Smooth muscle cell (in vitro differentiated cells): ENCODE data around the gene SLC22A4. TPM values are rescaled to one million over a fixed set of nuclear protein-coding genes. Genes with fewer than 3 reads are reported as not detected.
A peak's percentile ranks its signal among the peaks of the same experiment; 100 is the strongest.

Experiments
- DNase-seq: peaks from one replicate; lab custom pipeline; 2025; ENCODE audit not compliant: unreplicated experiment; lab: John Stamatoyannopoulos, UW
- H2AFZ ChIP-seq: fragments of 200-600 bp; sonication (generic); 2 replicates; pipeline ENCODE4 v1.6.0; 2016; ENCODE audit warnings: antibody characterized with exemption, low read depth, mild to moderate bottlenecking
- H3F3A ChIP-seq: fragments of 200-600 bp; sonication (generic); 2 replicates; pipeline ENCODE4 v1.6.0; 2017; ENCODE audit warnings: antibody characterized with exemption, low read depth
- H3K27ac ChIP-seq: fragments of 200-600 bp; sonication (generic); 2 replicates; pipeline ENCODE4 v1.5.1; 2016; ENCODE audit warnings: low read depth, mild to moderate bottlenecking
- H3K27me3 ChIP-seq: fragments of 200-600 bp; sonication (generic); 2 replicates; pipeline ENCODE4 v1.6.1; 2016; ENCODE audit warnings: low read depth, mild to moderate bottlenecking
- H3K36me3 ChIP-seq: fragments of 200-600 bp; sonication (generic); 2 replicates; pipeline ENCODE4 v1.5.1; 2016; ENCODE audit warnings: low read depth
- H3K4me1 ChIP-seq: fragments of 200-600 bp; sonication (generic); 2 replicates; pipeline ENCODE4 v1.5.1; 2016; ENCODE audit warnings: low read depth
- H3K4me2 ChIP-seq: fragments of 200-600 bp; sonication (generic); 2 replicates; pipeline ENCODE4 v1.6.0; 2016; ENCODE audit warnings: mild to moderate bottlenecking
- H3K4me3 ChIP-seq: fragments of 200-600 bp; sonication (generic); 2 replicates; pipeline ENCODE4 v1.5.1; 2016; ENCODE audit warnings: mild to moderate bottlenecking
- H3K79me2 ChIP-seq: fragments of 200-600 bp; sonication (generic); 2 replicates; pipeline ENCODE4 v1.6.0; 2016; ENCODE audit warnings: low read depth, mild to moderate bottlenecking
- H3K9ac ChIP-seq: fragments of 200-600 bp; sonication (generic); 2 replicates; pipeline ENCODE4 v1.6.0; 2016; ENCODE audit warnings: low read depth
- H3K9me3 ChIP-seq: fragments of 200-600 bp; sonication (generic); replicated peaks from 2 replicates; pipeline ENCODE4 v1.5.1; 2016; ENCODE audit warnings: low read depth
- H4K20me1 ChIP-seq: fragments of 200-600 bp; sonication (generic); 2 replicates; pipeline ENCODE4 v1.6.0; 2016; ENCODE audit warnings: low read depth
- WGBS: methylation state at CpG from one replicate; pipeline ENCODE4 v1.1.7; 2016; ENCODE audit warnings: low lambda C conversion rate; 5-methylcytosine and 5-hydroxymethylcytosine counted together
- polyA plus RNA-seq: library from polyadenylated mRNA; unstranded; fragments of >200 nt; fragmentation: Nextera tagmentation; extraction: Ambion mirVana; gene quantifications from 2 replicates; pipeline ENCODE4 v1.2.1, GENCODE V29; 2016
- total RNA-seq: library from RNA; depleted of rRNA; stranded (reverse); fragments of >200 nt; gene quantifications from 2 replicates; pipeline ENCODE4 v1.2.3, GENCODE V29; 2014
- TF ChIP-seq, protein P1 (sequence below): fragments of 200-600 bp; sonication (generic); IDR thresholded peaks from 2 replicates; pipeline ENCODE4 v1.5.1; 2017; ENCODE audit warnings: borderline replicate concordance, mild to moderate bottlenecking, antibody characterized with exemption; ENCODE audit not compliant: insufficient read depth, poor library complexity, severe bottlenecking

The SLC22A4 gene
- total and polyA plus RNA-seq, 2 experiments from 2014 or later = 3.1 to 3.8 TPM

DNA sequence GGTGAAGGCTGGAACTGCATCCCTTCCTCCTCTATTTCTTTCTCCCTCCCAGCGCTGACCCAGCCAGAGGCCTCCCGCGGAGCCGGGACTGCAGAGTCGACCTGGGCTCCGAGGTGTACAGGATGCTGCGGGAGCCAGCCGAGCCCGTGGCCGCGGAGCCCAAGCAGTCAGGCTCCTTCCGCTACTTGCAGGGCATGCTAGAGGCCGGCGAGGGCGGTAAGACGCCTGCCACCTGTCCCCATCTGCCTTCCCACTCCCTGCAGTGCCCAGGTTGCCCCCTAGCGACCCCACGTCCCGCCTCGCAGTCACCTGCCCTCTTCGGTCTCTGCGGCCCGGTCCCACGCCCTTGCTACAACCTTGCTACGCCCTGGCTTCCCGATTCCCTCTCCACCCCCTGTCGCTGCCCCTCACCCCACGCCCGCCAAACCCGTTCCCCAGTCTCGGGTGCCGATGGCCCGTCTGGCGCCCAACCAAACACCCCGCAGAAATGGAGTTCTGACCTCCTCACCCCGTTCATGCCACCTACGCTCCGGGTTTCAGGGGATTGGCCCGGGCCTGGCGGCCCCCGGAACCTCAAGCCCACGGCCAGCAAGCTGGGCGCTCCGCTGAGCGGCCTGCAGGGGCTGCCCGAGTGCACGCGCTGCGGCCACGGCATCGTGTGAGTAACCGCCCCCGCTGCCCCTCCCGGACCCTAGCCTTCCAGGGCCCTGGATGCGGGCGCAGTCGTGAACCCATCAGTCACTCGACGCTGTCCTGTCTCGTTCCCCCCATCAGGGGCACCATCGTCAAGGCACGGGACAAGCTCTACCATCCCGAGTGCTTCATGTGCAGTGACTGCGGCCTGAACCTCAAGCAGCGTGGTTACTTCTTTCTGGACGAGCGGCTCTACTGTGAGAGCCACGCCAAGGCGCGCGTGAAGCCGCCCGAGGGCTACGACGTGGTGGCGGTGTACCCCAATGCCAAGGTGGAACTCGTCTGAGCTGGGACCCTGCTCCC lies 22.6 kb upstream of the SLC22A4 start:
- H3K4me2 ChIP-seq = no peak overlapping the region
- no peak overlapping the region for H3K27ac ChIP-seq
- H3K27me3 ChIP-seq = no peaks in the 10 kb centered on the region
- H3F3A ChIP-seq = peaks cover 6% of the 10 kb centered on the region
- H3K4me1 ChIP-seq = peaks cover 8% of the 10 kb centered on the region
- H3K79me2 ChIP-seq = no peaks in the 10 kb centered on the region
- no peak for DNase-seq
- no peaks in the 10 kb centered on the region for H3K36me3 ChIP-seq
- peaks cover 81% of the 10 kb centered on the region for H4K20me1 ChIP-seq
- no peak overlapping the region for H3K9ac ChIP-seq
- H3K9me3 ChIP-seq = no peaks in the 10 kb centered on the region
- TF ChIP-seq, protein P1, sequence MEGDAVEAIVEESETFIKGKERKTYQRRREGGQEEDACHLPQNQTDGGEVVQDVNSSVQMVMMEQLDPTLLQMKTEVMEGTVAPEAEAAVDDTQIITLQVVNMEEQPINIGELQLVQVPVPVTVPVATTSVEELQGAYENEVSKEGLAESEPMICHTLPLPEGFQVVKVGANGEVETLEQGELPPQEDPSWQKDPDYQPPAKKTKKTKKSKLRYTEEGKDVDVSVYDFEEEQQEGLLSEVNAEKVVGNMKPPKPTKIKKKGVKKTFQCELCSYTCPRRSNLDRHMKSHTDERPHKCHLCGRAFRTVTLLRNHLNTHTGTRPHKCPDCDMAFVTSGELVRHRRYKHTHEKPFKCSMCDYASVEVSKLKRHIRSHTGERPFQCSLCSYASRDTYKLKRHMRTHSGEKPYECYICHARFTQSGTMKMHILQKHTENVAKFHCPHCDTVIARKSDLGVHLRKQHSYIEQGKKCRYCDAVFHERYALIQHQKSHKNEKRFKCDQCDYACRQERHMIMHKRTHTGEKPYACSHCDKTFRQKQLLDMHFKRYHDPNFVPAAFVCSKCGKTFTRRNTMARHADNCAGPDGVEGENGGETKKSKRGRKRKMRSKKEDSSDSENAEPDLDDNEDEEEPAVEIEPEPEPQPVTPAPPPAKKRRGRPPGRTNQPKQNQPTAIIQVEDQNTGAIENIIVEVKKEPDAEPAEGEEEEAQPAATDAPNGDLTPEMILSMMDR = no peak
- whole genome bisulfite sequencing = 94% methylated on average over 76 of the region's 77 CpGs
- H2AFZ ChIP-seq = no peak overlapping the region
- H3K4me3 ChIP-seq = no peak overlapping the region

DNA sequence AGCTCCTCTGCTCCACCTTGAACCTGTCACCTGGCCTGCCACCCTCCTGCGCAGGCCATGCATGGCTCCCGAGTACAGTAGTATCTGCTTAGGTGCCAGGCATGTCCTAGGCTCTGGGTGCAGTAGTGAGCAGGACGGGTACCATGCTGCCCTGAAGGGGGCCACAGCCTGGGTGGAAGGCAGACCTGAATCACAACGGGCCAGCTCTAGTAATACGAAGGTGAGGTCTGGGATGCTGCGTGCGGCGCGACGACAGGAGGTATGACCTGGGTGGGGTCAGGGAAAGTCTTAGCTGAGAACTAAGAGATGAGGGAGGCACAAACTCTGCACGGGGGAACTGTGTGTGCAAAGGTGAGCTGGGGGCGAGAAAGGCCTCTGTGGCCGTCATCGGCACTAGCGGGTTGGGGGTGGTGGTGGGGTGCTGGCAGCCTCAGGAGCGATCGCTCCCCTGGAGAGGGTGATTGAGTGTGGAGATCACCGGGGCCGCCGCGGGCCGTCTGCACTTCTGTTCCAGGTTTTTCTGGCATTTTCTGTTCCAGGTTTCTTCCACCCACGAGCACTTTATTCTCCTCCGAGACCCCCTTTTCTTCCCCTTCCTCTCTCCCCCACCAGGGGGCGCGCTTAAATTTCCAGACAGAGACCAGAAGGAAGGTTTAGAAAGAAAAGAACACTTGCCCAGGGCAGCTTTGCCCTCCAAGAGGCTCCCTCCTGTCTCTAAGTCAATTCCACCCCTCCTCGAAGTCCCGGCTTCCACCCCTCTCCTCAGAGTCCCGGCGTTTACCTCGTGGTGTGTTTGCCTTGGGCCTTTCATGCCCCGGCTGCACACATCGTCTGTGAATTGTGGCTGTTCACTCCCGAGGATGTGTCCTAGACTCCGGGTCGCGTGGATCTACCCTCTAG lies 21.6 kb upstream of the SLC22A4 start:
- Histone ChIP-seq H2AFZ (no peak overlapping the region), H3K4me2 (no peak overlapping the region), H3K36me3 (no peaks in the 10 kb centered on the region), H3K27me3 (no peaks in the 10 kb centered on the region), H3K27ac (no peak overlapping the region), H3K4me1 (peaks cover 8% of the 10 kb centered on the region), H3K9ac (no peak overlapping the region), H3K79me2 (no peaks in the 10 kb centered on the region), H3K4me3 (no peak overlapping the region), H3K9me3 (no peaks in the 10 kb centered on the region), H4K20me1 (peaks cover 71% of the 10 kb centered on the region), H3F3A (peaks cover 6% of the 10 kb centered on the region)
- TF ChIP-seq, protein P1 = peak; percentile 86
- 65% methylated on average over 37 of the region's 37 CpGs for WGBS
- DNase-seq = peak; percentile 34

DNA sequence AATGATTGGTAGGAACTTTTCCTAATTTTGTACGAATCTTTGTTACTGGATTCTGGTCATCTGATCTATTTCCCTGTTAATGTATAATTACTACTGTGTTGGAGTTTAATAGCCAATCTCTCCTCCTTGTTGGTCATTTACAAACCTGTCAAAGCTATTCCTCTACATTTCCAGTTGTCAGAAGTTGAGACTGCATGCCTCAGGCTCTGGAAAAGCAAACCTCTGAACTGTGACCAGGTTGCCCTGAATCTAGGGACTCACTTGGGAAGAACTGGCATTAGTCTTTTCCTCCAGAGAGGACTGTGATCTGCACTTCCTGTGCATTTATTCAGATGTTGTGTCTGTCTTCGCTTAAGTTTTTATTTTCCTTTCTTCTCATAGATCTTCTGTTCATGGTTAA lies 20.6 kb upstream of the SLC22A4 start:
- Histone ChIP-seq H3K79me2 (no peaks in the 10 kb centered on the region), H3K27me3 (no peaks in the 10 kb centered on the region), H3K9ac (no peak overlapping the region), H2AFZ (no peak overlapping the region), H3K4me3 (no peak overlapping the region), H3F3A (peaks cover 1% of the 10 kb centered on the region), H3K27ac (no peak overlapping the region), H4K20me1 (peaks cover 60% of the 10 kb centered on the region), H3K4me1 (peaks cover 6% of the 10 kb centered on the region), H3K4me2 (no peak overlapping the region), H3K36me3 (no peaks in the 10 kb centered on the region), H3K9me3 (no peaks in the 10 kb centered on the region)
- 98% methylated on average over 2 of the region's 2 CpGs for WGBS
- TF ChIP-seq, protein P1 = no peak
- no peak for DNase-seq
